Activated T-cell treated with anti-CD3 and anti-CD28 coated beads, Interleukin-2, amount 50 U/mL, for 48 hours (primary cell): ENCODE data around the gene COL6A1.

Experiments
- DNase-seq, 2 experiments: peaks; one replicate each; pipeline ENCODE4 v3.0.0-alpha.2; 2020

The COL6A1 gene

DNA sequence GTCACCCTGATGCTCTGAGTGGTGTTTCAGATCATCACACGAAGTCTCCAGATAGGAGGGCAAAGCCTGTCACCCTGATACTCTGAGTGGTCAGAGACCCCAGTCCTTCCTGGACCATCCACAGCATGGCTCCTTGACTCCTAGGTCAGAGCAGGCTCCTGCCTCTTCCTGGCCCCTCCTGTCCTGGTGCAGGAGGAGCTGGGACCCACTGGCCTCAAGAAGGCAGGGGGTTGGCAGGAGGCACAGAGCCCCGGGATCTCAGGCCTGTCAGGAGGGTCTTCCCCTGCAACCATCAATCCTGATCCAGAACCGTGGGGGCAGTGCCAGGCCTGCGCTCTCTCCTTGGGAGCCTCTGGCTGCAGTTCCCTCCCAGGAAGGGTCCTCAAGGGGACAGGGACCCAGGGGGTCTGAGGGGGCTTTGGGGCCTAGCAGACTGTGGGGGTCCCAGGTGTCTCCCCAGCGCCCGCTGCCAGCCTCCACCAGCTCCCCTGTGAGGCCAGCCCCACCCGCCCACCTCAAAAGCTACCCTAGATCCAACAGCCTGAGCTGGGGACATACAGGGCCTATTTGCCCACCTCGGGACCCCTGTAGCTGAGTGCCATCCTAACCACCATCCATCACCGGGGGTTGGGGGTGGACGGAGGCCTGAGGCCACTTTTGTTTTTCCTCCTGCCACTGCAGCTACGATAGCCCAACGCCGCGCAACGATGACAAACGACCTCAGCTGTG, 27.5 kb downstream of the COL6A1 start:
- DNase-seq = peak in 1 of 2 experiments; percentile 7

DNA sequence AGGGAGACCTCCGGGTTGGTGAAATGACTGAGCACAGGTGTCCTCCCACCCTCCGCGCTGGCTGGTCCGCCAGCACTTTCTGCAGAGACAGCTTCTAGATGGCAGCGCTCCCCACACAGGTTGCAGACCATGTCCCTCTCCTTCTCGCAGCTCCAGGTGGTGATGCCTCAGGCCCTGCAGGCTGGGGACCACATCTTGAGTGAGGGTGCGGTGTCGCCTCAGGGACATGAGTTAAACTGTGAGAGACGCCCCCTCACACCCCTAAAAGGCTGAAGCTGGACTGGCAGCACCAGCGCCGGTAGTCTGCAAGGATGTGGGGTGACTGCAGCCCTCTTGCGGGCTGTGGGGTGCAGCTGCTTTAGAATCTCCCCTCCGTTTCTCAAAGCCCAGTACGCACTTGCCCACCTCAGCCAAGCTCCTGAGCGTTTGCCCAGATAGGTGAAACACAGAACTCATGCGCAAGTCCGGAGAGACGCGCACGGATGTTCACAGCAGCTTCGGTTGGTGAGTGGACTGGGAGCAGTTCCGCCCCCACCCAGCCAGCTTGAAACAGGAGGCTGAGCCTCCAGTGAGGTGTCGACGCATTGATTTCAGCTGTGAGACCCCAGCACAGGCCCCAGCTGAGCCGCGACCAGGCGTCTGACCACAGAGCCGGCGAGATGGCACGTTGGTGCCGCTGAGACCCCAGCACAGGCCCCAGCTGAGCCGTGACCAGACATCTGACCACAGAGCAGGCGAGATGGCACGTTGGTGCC, 28.6 kb downstream of the COL6A1 start:
- DNase-seq = peak in 1 of 2 experiments; percentile 10

DNA sequence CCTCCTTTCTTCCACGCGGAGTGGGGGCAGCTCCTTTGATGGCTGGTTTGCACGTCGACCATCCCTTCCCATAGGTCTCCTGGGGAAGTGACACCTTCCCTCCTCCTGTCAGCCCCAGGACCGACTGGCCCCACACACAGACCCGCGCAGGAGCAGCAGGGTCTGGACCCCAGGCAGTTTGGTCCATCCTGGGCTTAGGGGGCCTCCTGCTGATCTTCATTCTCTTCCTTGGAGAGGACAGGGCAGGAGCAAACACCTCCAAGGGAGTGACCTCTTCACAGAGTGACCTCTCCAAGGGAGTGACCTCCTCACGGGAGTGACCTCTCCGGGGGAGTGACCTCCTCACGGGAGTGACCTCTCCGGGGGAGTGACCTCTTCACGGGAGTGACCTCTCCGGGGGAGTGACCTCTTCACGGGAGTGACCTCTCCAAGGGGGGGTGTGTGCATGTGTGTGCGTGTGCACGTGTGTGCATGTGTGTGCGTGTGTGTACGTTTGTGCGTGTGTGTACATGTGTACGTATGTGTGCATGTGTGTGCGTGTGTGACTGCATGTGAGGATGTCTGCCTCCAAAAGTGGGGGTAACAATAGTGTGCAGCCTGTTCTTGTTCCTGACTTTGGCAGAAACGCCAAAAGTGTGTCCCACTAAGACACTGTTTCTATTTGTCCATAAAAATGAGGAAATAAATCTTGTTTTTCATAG, 29.8 kb downstream of the COL6A1 start:
- peak in 1 of 2 experiments; percentile 4 for DNase-seq

DNA sequence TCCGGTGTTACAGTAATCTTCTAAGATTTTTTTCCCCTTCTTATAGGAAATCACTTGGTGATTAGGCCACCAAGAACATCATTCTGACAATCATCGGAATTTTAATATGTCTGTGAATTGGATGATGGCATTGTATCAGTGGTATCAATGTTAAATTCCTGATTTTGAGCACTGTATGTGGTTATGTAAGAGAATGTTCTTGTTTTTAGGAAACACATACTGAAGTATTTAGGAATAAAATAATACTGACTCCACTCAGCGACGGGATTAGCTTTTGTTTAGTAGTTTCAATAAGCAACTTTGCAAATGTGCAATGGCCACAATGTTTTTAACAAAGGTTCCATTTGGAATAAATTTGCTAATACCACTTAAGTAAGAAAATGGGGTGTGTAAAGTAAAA, 30.6 kb downstream of the COL6A1 start:
- DNase-seq = no peak

DNA sequence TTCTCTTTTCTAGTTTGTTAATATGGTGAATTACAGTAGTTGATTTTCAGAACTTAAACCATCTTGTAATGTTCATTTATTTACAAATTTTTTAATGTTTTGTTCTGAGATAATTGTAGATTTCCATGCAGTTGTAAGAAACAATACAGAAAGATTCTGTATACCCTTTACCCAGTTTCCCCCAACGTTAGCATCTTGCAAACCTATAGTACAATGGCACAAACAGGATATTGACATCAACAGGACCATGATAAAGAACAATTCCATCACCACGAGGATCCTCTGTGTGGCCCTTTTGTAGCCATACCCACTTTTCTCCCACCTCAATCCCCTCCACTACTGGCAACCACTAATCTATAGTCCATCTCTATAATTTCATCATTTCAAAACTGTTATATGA, 33.3 kb downstream of the COL6A1 start:
- no peak for DNase-seq

DNA sequence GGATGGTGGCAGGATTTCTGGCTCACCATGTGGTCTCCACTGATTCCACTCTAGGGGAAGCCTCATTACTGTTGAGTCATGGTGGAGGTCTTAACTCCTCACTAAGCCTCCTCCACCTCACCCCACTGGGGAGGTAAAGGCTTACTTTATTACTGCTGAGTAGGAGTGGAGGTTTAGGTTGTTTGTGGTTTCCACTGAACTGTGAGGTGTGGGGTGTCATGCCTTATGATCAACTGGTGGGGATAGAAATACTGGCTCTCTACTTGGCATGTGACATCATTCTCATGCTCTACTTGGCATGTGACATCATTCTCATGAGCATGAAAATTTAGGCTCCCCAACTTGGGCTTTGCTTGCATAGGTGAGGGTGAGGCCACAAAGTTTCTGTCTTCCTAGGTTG, 35.6 kb downstream of the COL6A1 start:
- DNase-seq = no peak

DNA sequence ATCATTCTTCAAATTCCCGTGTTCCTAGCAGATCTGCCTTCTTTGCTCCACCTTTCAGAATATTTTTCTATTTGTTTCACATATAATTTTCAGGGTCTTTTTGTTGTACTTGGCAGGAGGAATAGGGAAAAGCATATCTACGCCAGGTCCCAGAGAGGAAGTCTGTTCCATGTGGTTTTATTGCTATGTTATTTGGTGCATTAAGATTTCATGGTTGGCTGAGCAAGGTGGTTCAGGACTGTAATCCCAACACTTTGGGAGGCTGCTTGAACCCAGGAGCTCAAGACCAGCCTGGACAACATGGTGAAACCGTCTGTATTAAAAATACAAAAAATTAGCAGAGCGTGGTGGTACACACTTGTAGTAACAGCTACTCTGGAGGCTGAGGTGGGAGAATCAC, 36.1 kb downstream of the COL6A1 start:
- no peak for DNase-seq

DNA sequence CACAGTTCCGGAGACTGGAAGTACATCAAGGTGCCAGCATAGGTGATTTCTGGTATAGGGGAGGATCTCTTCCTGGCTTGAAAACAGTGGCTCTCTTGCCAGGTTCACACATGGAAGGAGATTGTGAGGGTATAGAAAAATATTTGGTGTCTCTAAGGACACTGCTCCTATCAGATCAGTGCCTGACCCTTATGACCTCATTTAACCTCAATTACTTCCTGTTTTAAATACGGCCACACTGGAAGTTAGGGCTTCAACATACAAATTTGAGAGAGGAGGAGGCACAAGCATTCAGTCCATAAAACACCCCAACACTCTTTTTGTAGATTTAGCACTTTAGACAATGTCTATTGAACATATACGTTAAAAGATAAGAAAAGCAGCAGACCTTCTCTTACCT, 37.0 kb downstream of the COL6A1 start:
- no peak for DNase-seq

DNA sequence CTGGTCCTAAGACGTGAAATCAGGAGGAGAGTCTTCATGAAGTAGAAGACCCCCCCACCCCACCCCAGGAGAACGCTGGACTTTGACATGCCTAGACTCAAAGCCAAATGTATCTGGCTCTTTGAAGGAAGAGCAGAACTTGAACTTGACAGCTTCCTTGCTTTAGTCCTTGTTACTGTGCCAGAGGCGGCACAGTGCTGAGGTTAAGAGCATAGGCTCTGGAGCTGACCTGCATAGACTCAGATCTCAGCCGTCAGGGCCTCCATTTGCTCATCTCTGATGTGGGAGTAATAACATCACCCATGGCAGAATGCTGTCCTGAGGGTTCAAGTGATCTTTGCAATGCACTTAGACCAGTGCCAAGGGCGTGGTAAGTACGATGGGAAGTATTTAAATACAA, 39.0 kb downstream of the COL6A1 start:
- no peak for DNase-seq

DNA sequence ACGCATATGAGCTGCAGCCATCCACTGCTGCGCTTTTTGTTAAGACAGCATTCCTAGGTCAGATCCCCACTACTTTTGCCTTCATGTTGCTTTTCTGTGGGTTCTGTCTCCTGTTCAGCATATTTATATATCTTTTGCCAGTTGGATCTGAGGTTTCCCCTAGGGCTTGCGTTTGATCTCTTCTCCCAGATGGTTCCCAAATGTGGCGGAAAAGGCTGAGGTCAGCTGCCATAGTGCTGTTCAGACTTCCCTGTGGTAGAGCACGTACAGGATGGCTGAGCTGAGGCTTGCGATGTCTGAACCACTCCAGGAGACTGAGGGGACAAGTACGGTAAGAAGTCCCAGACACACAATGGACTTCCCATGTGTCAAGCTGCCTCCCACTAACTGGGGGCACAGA, 39.8 kb downstream of the COL6A1 start:
- no peak for DNase-seq

DNA sequence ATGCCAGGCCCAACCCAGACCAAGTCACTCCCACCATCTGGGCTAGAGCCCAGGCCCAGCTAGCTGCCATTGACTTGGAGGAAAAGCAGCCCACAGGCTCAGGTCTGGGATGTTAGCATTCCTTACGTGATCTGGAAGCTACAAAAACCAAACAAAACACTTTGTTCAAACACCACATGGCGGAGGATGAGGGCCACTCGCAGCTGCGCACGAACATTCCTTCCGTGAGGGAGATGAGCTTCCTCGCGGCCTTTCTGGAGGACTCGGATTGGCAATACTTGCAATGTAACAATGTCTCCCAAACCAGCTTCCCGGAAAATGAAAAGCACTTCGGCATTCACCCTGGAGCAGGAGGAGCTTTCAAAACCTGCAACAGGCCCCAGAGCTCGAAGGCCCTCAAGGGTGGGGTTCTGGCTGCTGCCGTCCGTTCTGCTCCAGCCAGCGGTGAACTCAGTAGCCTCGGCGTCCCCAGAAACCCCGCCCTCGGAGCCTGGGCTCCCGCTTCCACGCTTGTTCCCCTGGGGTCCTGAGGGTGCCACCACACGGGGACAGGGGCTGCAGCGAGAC, 40.5 kb downstream of the COL6A1 start:
- DNase-seq = no peak

DNA sequence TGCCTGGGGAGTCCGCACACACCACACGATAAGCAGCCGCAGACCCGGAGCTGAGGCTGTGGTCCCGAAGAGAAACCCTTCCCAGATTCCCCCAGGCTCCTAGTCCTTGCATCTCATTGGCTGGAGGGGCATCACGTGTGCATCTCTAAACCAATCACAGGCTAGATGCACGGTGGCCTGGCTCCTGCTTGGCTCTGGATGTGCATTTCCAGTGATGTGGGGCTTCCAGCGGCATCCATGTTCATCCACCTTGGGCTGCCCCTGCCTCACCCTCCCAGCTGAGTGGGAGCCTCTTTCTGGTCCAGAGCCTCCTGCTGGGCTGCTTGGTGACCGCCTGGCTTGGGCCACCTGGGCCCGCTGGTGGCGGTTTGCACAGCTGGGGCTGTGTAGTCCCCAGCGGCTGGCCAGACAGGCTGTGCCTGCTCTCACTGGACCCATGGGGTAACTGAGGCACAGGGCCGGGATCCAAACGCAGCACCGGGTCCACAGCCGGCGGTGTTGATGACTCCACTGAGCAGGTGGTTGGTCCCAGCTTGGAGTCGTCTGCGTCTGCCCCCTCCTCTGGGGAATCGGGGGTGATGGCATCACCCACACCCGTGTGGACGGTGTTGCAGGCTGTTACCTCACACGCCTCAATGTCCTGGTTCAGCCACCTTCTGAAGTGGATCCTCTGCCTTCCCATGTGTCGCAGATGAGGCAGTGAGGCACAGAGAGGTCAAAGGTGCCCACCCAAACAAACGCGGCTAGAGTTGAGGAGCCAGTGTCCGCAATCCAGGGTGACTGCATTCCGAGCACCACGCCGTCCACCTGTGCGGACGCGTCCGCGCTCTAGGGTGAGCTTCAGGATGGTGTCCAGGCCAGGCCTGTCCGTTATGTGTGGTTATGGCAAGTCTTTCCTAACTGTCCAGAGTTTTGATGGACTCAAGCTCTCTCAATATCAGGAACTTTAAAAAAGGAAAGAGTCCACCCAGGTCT, 41.3 kb downstream of the COL6A1 start:
- DNase-seq = no peak

DNA sequence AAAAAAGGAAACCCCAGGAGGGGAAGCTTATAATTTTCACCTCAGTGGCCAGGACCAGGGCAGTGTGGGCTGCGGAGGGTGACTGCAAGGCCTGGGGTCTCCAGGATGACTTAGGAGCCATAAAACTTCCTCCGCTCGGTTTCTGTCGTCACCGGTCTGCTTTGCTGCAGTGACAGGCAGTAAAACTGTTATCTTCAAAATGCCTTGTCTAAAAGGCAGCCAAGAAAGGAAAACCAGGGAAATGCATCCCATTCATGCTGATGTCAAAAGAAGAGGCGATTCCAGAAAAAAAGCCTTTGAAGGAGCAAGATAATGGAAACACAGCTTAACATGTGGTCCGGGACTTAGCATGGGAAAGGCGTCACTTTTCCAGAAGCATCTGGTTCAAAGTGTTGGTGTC, 42.0 kb downstream of the COL6A1 start:
- no peak for DNase-seq

DNA sequence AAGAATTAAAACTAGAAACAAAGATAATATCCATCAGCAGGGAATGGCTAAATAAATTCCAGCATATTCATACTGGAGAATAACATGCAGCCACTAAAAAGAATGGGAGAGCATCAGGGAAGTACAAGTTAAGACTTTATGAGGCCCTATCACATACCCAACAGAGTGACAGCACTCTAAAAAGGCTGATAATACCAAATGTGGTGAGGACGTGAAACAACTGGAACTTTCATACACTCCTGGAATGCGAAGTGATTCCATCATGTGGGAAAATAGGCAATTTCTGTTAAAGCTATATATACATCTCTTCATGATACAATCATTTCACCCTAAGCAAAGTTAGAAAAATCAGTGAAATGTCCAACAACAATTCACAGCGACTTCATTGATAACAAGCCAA, 42.6 kb downstream of the COL6A1 start:
- no peak for DNase-seq

DNA sequence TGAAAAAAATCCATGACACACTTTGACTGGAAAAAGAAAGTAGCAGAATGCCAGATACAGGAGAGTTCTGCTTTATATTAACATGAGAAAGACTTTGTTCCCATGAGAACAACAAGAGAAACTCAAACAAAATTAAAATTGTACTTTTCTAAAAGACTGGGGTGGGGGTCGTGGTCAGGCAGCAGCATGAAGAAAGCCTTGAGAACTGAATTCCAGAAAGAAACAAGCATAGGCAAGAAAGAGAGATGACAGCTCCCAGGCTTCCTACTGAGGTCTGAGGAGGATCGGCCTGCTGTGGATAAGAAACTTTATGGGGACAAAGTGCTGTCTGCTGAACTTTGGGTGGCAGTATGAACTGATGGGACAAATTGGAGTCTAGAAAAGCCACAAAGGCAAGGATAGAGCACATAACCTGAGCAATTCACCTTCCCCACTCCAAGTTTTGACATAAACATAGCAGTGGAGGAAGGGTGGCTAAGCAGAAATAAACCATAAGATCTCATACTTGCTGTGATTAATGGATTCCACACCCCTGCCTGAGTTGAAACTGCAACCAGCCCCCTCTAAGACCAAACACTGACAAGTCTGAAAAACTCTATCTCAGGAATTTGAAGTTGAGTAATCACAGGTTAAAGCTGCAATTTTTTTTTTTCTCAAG, 43.7 kb downstream of the COL6A1 start:
- no peak for DNase-seq

DNA sequence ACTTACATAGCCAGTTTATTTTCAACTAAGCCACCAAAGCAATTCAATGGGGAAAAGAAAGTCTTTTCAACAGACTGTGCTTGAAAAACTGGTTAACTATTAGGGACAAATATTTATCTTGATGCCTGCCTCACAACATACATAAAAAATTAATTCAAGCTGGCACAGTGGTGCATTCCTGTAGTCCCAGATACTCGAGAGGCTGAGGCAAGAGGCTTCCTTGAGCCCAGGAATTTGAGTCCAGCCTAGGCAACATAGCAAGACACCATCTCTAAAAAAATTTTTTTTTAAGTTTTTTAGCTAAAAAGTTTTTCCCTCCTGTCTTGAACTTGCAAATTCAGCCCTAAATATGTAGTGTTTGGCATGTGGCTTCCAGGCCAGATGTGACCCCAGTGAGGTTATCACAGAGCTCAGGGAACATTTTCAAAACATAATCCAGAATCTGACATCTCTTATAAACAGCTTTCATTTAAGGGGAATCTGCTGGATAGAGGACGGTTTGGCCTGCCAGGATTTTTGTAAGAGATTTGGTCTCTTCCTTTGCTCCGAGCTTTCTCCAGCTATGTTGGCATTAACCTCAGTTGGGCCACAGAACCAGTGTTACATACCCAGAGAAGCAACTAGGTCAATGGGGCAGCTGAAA, 46.4 kb downstream of the COL6A1 start:
- DNase-seq = no peak

DNA sequence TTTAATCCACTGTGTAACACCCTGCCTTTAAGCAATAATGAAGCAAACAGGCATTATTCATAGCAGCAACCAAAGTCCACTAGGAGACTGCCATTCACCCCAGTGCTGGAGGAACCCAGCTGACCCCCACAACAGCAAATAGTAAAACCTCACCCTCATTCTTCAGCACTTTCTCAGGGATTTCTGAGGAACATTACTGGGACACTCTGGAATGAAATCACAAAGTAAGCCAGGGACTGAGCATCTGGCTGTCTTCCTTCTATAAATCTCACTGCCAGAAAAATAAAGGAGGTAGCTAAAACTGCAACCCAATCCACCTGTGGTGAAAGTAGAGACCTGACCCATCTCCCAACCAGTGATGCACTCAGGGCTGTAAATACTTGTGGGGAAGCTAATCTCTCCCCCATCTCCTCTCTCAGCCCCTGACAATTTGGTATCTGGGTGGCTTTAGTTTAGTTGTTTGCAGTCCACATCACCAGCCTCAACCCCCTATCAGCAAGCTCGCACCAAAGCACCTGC, 47.1 kb downstream of the COL6A1 start:
- DNase-seq = no peak

DNA sequence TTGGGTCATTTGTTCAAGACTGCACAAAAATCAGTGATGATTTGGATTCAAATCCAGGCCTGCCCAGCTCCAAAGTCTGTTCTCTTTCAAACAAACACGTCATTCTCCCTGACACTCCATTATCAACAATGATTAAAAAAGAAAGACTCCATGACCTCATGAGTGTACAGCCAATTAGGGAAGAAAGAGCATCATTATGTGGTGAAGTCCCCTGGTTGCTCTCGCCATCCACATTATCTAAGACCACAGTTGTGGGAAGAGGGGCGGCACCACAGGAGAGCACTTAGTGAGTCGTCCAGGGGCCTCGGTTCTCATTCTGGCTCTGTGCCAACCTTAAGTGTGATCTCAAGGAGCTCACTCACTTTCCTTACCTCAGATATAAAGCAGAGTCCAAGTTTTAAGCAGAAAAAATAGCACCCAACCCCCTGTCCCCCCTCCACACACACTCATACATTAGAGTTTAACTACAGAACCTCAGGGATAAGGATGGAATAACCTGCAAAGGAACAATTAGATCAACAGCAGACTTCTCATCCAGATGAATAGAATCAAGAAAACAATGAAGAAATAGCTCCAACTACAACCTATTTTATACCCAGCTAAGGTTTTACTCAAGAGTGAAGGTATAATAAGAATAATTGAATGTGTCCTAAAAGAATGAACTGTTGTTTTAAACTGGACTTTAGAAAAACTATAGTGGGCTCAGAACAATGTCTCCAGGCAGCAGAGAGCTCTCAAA, 47.8 kb downstream of the COL6A1 start:
- no peak for DNase-seq

DNA sequence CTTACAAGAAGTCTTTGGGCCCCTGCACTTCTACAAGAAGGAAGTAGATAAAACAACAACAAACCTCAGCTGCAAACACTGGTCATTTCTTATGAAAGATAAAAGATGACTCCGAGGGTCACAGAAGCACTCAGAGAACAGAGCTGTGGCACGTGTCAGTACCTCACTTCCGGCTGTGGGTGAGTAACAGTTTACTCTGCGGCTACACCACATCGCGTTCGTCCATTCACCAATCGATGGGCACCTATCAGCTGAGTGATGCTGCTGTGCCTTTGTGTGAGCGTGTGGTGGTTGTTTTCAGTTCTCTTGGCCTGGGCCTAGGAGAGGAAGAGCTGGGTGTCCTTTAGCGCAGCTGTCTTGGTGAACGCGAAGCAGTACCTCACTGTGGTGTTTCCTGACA, 49.9 kb downstream of the COL6A1 start:
- DNase-seq = no peak

DNA sequence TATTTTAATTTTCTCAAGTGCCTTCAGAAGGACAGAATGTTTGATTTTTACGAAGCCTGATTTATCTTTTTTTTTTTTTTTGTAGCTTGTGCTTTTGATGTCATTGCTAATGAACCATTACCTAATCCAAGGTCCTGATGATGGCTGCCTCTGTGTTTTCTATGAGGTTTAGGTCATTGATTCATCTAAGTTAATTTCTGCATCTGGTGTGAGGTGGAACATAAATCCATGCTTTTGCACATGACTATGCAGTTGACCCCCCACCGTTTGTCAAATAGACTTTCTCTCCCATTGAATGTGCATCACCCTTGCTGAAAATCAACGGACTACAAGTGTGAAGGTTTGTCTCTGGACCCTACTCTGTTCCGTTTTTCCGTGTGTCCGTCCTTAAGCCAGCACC, 50.5 kb downstream of the COL6A1 start:
- DNase-seq = no peak
